Neuron (in vitro differentiated cells): ENCODE measurements around the gene BCDIN3D.

ENCODE experiments used
- H2AFZ ChIP-seq: one replicate; pipeline ENCODE4 v1.6.1; 2013; ENCODE audit warnings: low read depth, mild to moderate bottlenecking, inconsistent platforms, low read length, moderate library complexity
- H3K27me3 ChIP-seq: one replicate; pipeline ENCODE4 v1.6.1; 2013; ENCODE audit warnings: low read length; ENCODE audit not compliant: insufficient read depth
- H3K36me3 ChIP-seq: one replicate; pipeline ENCODE4 v1.6.1; 2013; ENCODE audit warnings: low read length; ENCODE audit not compliant: insufficient read depth
- H3K4me1 ChIP-seq: one replicate; pipeline ENCODE4 v1.6.1; 2013; ENCODE audit warnings: low read length; ENCODE audit not compliant: insufficient read depth
- H3K4me3 ChIP-seq: 2 replicates; pipeline ENCODE4 v1.5.1; 2013; ENCODE audit warnings: mild to moderate bottlenecking, low read length, moderate library complexity
- H3K9me3 ChIP-seq: one replicate; pipeline ENCODE4 v1.6.1; 2013; ENCODE audit warnings: low read length

The BCDIN3D gene, protein sequence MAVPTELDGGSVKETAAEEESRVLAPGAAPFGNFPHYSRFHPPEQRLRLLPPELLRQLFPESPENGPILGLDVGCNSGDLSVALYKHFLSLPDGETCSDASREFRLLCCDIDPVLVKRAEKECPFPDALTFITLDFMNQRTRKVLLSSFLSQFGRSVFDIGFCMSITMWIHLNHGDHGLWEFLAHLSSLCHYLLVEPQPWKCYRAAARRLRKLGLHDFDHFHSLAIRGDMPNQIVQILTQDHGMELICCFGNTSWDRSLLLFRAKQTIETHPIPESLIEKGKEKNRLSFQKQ

DNA sequence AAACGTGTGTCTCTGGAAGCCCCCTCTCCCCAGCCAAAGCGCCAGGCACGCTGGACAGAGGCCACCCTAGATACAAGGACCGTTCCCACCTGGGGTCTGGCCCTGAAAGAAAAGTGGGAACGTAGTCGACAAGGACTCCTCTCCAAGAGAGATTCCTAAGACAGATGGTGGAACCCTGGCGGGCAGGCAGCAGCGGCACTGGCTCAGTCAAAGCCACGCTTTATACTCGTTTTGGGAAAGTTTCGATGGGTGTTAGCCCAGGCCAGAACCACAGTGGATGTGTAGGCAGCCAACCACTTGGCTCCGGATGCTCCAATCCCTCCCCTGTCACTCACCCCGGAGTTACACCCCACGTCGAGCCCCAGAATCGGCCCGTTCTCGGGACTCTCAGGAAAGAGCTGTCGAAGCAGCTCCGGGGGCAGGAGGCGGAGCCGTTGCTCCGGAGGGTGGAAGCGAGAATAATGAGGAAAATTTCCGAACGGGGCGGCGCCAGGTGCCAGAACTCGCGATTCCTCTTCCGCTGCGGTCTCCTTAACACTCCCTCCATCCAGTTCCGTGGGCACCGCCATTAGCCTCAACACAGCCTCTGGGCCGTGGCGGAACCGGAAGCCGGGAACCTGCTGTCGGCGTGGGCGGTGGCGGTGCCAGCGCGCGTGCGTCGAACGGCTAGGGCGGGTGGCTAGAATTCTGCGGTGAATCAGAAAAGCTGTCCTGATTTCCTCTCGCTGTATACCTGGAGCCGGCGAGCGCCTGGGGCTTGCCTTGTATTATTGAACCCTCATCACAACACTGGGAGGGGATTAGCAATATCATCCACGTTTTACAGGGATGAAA, at the start of gene BCDIN3D:
Gene BCDIN3D, minus strand, starts transcription at position 588 of the 834 bp plus-strand sequence. Its CDS starts 19 bp downstream, at position 569.
- H3K36me3 ChIP-seq: peaks cover 8% of the 10 kb centered on the region
- no peaks in the 10 kb centered on the region for H3K9me3 ChIP-seq
- H3K4me1 ChIP-seq: peaks cover 12% of the 10 kb centered on the region
- peak within 1 kb of the TSS; percentile 95 for H3K4me3 ChIP-seq
- H3K27me3 ChIP-seq: no peaks in the 10 kb centered on the region
- H2AFZ ChIP-seq: peak within 1 kb of the TSS; percentile 79

DNA sequence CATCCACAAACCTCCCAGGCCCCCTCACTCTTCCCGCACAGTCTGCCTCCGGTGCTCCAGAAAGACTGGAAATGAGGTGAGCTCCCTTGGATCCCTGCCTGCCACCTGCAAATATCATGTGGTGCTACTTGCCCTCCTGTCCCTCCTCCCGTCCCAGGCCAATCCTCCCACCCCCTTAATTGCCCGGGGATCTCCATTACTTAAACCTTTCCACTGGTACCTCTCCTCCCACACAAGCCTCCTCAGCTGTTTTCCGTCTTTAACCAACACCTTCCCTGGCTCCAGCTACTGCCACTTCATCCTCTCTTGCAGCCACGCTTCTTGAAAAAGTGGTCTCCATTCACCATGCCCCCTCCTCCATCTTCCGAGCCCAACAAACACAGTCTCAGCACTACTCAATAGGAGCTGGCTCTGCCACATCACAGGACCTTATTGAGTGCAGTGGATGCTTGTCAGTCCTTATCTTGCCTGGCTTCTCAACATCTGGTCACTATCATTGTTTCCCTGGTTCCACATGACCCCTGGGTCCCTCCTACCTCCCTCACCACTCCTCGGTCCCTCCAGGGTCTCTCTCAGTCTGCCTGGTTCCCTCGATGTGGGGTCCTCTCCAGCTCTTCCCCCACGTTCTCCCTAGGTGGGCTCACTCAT, 49.3 kb upstream of the BCDIN3D start:
- no peaks in the 10 kb centered on the region for H3K36me3 ChIP-seq
- peaks cover 26% of the 10 kb centered on the region for H3K27me3 ChIP-seq
- H2AFZ ChIP-seq: no peak overlapping the region
- H3K9me3 ChIP-seq: no peaks in the 10 kb centered on the region
- H3K4me3 ChIP-seq: no peak overlapping the region
- H3K4me1 ChIP-seq: peaks cover 6% of the 10 kb centered on the region

DNA sequence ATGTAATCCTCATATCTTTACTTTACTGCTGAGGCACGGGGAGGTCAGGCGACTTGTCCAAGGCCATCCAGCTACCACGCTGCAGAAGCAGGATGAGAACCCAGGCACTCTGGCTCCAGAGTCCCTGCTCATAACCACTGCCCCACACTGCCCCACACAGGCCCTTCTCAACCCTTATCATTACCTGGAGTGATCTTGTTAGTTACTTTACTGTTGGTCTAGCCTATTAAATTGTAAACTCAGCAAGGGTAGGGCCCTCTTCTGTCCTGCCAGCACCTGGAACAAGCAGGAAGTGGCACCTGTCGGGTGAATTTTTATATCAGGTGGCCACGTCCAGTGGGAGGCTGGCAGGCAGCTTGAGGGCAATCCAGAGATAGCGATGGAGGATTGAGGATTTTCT, 48.6 kb upstream of the BCDIN3D start:
- no peak overlapping the region for H2AFZ ChIP-seq
- no peaks in the 10 kb centered on the region for H3K9me3 ChIP-seq
- no peak overlapping the region for H3K4me3 ChIP-seq

DNA sequence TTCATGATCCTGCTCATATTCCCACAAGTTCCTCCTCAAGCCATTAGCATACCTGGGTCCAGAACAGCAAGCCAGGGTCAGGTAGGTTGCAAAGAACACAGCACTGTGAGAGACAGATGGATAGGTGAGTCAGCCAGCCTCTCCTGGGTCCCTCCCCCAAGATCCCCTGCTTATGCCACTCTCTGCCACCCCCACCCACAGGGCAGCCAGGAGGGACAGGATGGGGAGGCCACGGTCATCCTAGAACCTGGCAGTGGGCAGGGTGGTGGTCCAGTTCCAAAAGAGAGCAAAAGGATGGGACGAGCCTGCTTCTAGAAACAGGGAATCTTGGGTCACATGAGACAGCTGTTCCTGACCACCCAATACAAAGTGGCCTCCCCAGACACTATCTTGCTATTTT, 48.1 kb upstream of the BCDIN3D start:
- Histone ChIP-seq H2AFZ (no peak overlapping the region), H3K4me1 (peaks cover 6% of the 10 kb centered on the region), H3K4me3 (no peak overlapping the region), H3K9me3 (no peaks in the 10 kb centered on the region), H3K27me3 (peaks cover 34% of the 10 kb centered on the region), H3K36me3 (no peaks in the 10 kb centered on the region)

More for the DNA sequence above, 48.6 kb upstream of the BCDIN3D start:
- Histone ChIP-seq H3K36me3 (no peaks in the 10 kb centered on the region), H3K27me3 (peaks cover 32% of the 10 kb centered on the region), H3K4me1 (peaks cover 6% of the 10 kb centered on the region)

DNA sequence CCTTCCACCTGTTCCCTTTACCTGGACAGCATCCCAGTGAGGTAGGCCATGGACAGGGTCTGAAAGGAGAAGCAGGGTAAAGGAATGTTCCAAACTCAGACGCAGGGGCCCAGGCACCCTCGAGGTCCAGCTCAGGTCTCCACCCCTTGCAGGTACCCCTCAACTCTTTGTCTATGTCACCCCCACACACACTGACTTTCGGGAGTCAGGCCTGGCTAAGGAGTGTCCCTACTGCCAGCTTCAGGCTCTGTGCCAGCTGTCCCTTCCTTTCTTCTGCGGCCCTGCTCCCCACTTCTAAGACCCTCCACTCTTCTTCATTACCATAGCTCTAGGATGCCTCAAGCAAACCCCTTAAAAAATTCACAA, 47.2 kb upstream of the BCDIN3D start:
- H3K9me3 ChIP-seq: no peaks in the 10 kb centered on the region
- H2AFZ ChIP-seq: no peak overlapping the region
- H3K27me3 ChIP-seq: peaks cover 37% of the 10 kb centered on the region
- peaks cover 6% of the 10 kb centered on the region for H3K4me1 ChIP-seq
- H3K4me3 ChIP-seq: no peak overlapping the region
- H3K36me3 ChIP-seq: no peaks in the 10 kb centered on the region

DNA sequence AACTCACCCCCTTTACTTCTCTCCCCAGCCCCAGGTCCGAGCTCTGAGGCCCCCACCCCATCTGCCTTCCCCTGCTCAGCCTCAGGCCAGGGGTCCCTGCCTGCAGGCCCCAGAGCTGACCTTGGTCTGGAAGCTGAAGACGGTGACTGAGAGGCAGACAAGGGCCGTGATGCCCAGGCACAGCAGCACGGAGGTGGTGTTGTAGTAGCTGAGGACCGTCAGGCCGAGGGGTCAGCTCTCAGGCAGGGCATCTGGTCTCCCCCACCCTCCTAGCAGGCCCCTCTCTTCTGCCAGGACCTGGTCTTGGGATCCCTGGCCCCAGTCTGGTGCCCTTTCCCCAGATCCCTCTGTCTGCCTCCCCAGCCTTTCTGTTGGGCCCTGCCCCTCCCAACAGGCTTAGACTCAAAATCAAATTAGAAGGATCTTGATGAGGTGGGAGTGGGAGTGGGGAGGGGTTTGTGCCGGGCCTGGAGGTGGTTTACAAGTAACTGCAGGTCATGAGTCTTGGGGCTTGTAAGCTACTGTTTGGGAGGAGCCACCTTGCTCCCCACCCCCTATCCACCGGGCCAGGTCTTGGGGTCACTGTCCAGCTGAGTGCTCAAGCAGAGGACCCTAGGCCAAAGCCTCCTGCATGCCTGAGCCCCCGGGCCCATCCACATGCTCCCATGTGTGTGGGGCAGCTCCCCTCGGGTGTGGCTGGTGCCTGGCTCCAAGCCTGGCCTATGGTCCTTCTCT, 46.6 kb upstream of the BCDIN3D start:
- Histone ChIP-seq H3K27me3 (peaks cover 37% of the 10 kb centered on the region), H3K9me3 (no peaks in the 10 kb centered on the region), H2AFZ (no peak overlapping the region), H3K4me3 (no peak overlapping the region), H3K36me3 (no peaks in the 10 kb centered on the region), H3K4me1 (peaks cover 2% of the 10 kb centered on the region)

DNA sequence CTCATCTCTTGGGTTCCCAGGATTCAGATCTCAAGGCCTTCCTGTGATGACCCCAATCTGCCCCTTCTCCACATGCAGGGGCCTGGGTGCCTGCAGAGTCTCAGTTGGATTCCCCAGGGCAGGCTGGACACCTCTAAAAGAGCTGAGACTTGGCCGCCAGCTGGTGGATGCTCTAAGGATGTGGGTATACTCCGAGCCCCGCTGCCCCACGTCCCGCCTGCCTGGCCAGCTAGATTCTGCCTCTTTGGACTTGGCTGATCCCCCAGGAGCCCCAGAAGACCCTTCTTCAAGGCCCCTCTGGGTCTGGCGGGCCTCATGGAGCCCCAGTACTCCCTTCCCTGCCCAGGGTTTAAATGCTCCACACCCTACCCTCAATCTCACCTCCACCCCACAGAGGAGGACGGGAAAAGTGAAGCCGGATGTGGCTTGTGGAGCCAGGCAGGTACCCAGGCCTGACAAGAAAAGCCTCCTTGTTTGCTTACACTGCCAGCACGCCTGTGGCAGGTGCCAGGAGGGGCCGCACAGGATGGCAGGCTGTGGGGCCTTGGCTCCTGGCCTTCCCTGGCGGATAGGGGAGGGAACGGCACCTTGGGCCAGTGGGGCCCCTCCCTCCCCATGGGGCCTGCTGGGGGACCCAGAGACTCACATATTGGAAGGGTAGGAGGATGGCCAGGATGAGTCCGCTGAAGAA, 45.7 kb upstream of the BCDIN3D start:
- Histone ChIP-seq H2AFZ (no peak overlapping the region), H3K4me1 (peaks cover under 1% of the 10 kb centered on the region), H3K27me3 (peaks cover 37% of the 10 kb centered on the region), H3K4me3 (no peak overlapping the region), H3K9me3 (no peaks in the 10 kb centered on the region), H3K36me3 (no peaks in the 10 kb centered on the region)

DNA sequence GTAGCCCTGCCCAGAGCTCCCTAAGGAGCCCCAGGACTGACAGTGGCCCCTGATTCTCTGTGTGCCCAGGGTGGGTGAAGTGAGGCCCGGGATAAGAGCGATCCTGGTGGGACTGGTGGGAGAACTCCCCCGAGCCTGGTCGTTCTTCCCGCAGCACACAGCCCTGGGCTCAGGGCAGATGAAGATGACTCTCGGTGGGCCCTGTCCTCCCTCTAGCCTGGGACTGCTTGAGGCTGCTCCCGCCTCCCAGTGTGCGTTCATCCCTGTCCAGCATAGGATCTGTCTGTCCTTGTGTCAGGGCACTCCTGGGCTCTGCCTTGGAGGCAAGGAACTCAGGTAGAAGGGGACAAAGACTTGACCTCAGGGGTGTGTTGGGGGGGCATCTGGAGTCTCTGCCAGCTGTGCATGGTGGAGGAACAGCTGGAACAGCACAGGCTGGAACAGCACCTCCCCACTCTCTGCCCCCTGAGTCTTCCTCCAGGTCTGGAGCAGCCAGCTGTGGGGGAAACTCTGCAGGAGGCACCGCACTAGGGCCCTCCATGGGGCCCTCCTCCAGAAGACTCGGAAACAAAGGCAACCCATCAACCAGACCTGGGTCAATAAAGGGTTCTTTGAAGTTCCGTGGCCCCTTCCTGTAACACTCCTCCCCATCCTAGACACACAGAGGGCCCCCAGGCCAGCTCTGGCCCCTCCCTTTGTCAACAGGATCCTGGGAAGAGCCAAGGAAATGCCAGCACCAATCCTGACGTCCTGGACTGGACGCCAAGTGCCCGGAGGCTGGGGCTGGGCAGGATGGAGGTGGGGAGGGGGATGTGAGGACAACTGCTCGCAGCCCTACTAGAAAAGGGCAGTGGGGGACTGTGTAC, 44.9 kb upstream of the BCDIN3D start:
- Histone ChIP-seq H3K36me3 (no peaks in the 10 kb centered on the region), H3K9me3 (no peaks in the 10 kb centered on the region), H3K27me3 (peaks cover 37% of the 10 kb centered on the region), H3K4me1 (peaks cover 9% of the 10 kb centered on the region), H2AFZ (no peak overlapping the region), H3K4me3 (no peak overlapping the region)

DNA sequence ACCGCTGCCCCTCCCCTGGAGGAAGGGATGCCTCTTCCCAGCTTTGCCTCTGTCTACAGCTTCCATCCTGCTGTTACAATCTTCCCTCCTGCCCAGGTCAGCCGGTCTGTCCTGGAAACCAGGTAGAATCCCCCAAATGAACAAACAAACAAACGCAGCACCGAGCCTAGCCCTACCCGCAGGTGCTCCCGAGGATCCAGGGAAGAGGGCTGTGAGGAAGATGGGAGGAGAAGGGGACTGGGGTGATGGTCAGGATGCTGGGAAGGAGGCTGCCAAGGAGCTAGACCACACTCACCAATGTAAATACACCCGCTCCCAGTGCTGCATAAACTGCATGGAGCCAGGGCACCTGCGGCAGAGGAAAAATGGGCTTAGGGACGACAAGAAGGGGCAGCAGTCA, 44.2 kb upstream of the BCDIN3D start:
- no peak overlapping the region for H3K4me3 ChIP-seq
- H3K27me3 ChIP-seq: peaks cover 33% of the 10 kb centered on the region
- no peaks in the 10 kb centered on the region for H3K36me3 ChIP-seq
- H3K9me3 ChIP-seq: no peaks in the 10 kb centered on the region
- peaks cover 16% of the 10 kb centered on the region for H3K4me1 ChIP-seq
- no peak overlapping the region for H2AFZ ChIP-seq

DNA sequence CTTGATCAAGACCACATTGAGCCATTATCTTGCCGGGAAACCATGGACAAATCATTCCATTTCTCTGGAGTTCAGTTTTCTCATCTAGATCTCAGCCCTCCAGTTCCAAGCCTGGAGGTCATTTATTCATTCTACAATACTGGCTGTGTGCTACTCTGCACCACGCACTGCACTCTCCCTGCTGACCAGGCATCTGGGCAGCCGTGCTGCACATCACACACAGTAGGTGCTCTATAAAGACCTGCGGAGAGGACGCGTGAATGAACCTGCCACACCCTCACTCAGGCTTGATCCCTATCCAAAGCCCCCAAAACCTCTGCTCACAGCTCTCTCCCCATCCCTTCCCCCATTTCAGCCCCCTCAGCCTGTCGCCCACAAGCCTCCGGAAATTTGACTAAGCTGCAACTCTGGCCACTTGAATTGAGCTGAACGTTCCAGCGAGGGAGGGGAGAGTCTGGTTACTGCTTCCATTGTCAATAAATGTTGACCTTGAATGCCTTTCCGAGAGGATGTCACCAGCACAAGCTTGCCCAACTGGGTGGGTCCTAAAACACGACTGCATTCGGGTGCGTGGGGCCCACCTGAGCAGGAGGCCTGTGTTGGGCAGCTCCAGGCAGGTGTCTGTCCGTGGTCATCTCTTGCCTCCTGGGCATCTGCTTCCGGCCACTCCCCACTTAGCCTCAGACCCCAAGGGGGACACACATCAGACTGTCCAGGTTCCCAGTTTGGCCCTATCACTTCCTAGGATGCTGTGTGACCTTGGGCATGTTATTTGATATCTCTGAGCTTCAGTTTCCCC, 43.0 kb upstream of the BCDIN3D start:
- H3K4me1 ChIP-seq: peaks cover 17% of the 10 kb centered on the region
- H3K9me3 ChIP-seq: no peaks in the 10 kb centered on the region
- H3K4me3 ChIP-seq: no peak overlapping the region
- H3K27me3 ChIP-seq: peaks cover 33% of the 10 kb centered on the region
- H2AFZ ChIP-seq: no peak overlapping the region
- H3K36me3 ChIP-seq: no peaks in the 10 kb centered on the region

DNA sequence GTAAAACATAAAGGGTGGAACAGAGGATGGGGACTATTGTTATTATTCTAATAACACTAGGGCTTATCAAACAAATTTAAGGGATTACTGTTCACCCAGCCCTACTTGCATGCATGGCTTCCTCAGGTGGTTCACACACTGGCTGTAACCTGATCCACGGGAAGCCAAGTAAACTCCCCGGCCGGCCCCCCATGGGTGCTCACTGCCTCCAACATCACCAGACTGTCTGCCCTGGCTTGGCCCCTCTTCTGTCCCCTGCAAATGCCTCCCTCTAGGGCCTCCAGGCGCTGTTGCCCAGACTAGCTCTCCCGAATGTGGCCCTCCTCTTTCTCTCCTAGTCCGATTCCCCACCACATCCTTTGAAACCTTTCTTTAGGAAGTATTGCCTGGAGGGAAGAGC, 42.2 kb upstream of the BCDIN3D start:
- Histone ChIP-seq H2AFZ (no peak overlapping the region), H3K4me1 (peaks cover 17% of the 10 kb centered on the region), H3K9me3 (no peaks in the 10 kb centered on the region), H3K27me3 (peaks cover 29% of the 10 kb centered on the region), H3K4me3 (no peak overlapping the region), H3K36me3 (no peaks in the 10 kb centered on the region)
